GM21717 (cell line): Measurements from ENCODE around the gene ZNF761.
"Not testable (repeated sequence)": the region's sequence is repeated elsewhere in the genome, so short reads cannot be mapped to it uniquely, and the experiment has no call there.

Experiments used
- ATAC-seq: cut with Tn5 transposase; IDR thresholded peaks from one replicate; pipeline ENCODE4 v1.9.1; 2021; ENCODE audit warnings: mild to moderate bottlenecking, moderate library complexity; ENCODE audit not compliant: unreplicated experiment

Gene ZNF761

DNA sequence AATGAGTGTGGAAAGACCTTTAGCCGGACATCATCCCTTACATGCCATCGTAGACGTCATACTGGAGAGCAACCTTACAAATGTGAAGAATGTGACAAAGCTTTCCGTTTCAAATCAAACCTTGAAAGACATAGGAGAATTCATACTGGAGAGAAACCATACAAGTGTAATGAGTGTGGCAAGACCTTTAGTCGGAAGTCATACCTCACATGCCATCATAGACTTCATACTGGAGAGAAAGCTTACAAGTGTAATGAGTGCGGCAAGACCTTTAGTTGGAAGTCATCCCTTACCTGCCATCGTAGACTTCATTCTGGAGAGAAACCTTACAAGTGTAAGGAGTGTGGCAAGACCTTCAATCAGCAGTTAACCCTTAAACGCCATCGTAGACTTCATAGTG is 24.0 kb downstream of the ZNF761 start:
- ATAC-seq: no peak

DNA sequence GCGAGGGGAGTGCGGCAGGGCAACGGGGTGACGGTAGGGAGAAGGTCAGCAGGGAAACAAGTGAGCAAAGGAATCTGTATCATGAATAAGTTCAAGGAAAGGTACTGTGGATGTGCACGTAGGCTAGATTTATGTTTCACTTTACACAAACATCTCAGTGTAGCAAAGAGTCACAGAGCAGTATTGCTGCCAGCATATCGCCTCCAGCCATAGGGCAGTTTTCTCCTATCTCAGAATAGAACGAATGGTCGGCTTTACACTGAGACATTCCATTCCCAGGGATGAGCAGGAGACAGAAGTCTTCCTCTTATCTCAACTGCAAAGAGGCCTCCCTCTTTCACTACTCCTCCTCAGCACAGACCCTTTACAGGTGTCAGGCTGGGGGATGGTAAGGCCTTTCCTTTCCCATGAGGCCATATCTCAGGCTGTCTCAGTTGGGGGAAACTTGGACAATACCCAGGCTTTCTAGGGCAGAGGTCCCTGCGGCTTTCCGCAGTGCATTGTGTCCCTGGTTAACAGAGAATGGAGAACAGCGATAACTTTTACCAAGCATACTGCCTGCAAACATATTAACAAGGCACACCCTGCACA is 28.4 kb downstream of the ZNF761 start:
- ATAC-seq: not testable (repeated sequence)

GRCh38 chr19:53461866-53462265 is 30.1 kb downstream of the ZNF761 start:
- no peak for ATAC-seq

- no peak for ATAC-seq
These were observed 31.1 kb downstream of the ZNF761 start for GRCh38 chr19:53462861-53463260.

- ATAC-seq: no peak
These were observed 31.5 kb downstream of the ZNF761 start for GRCh38 chr19:53463263-53463662.

- ATAC-seq: peak; percentile 20
These were observed 35.1 kb downstream of the ZNF761 start for GRCh38 chr19:53466726-53467484.

GRCh38 chr19:53467485-53468262 is 35.9 kb downstream of the ZNF761 start, which contains the start of gene ZNF813:
ZNF813 (plus strand) TSS chr19:53467733; CDS start chr19:53483823, 16,090 bp downstream.
- peak; percentile 82 for ATAC-seq

DNA sequence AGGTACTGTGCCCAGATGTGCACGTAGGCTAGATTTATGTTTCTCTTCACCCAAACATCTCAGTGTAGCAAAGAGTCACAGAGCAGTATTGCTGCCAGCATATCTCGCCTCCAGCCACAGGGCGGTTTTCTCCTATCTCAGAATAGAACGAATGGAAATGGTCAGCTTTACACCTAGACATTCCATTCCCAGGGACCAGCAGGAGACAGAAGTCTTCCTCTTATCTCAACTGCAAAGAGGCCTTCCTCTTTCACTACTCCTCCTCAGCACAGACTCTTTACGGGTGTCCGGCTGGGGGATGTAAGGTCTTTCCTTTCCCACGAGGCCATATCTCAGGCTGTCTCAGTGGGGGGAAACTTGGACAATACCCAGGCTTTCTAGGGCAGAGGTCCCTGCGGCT is 36.8 kb downstream of the ZNF761 start:
- ATAC-seq: not testable (repeated sequence)

DNA sequence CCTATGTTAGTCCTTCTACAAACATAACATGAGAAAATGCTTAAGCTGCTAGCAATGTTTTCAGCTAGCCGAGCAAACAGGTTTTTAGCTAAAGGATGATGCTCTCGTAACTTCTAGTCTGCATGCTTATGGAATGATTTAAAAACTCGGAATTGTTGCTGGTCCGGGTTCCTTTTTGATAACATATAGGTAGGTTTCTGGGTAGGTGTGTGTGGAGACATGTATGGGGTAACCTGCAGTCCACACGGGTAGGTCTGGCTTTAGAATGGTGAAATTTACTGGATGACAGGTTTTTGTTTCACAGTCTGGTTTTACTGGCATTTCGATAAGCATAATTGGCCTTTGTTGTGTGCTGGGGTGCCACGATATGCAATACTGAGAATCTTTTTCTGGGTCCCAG is 40.1 kb downstream of the ZNF761 start:
- no peak for ATAC-seq

GRCh38 chr19:53474832-53475231 is 43.0 kb downstream of the ZNF761 start:
- not testable (repeated sequence) for ATAC-seq

DNA sequence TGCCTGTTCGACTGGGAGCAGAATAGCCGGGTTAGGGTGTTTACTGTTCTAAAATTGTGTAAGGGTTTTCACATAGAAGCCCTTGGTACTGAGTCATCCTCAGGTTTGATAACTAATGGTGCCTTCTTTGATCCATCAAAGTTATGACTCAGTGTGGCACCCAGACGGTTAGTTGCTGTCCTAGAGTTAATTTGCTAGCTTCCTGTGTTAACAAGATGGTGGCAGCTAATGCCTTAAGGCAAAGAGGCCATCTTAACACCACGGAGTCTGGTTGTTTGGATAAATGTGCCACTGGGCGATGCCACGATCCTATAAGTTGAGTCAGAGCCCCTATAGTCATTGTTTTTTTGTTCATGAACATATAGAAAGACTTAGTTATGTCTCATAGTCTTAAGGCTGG is 43.7 kb downstream of the ZNF761 start:
- not testable (repeated sequence) for ATAC-seq

DNA sequence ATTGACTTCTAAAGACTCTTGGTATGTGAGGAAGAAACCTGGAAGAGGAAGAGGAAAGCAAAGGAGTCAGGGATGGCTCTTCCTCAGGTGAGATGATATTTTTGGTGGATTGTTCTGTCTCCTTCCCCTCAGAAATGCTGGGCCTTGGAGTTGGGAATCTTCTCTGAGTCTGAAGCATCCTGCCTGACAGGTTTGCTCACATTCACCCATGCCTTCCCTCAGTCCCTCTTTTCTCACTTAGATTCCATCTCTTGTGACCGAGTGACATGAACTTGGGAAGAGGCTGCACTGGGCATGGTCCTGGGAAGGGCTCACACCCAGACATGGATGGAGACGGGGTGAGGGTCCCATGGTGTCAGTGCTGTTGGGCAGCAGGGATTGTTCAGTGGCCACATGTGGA is 52.0 kb downstream of the ZNF761 start:
- ATAC-seq: not testable (repeated sequence)

- ATAC-seq: no peak
These were observed 53.5 kb downstream of the ZNF761 start for GRCh38 chr19:53485046-53486004.

DNA sequence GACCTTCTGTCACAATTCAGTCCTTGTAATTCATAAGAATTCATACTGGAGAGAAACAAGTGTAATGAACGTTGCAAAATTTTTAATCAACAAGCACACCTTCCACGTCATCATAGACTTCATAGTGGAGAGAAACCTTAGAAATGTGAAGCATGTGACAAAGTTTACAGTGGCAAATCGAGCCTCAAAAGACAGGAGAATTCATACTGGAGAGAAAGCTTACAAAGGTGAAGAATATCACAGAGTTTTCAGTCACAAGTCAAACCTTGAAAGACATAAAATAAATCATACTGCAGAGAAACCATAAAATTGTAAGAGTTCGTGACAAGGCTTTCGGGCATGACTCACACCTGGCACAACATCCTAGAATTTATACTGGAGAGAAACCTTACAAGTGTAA is 60.4 kb downstream of the ZNF761 start:
- no peak for ATAC-seq

- ATAC-seq: not testable (repeated sequence)
These were observed 65.7 kb downstream of the ZNF761 start for GRCh38 chr19:53497311-53498023.

GRCh38 chr19:53498024-53498395 is 66.2 kb downstream of the ZNF761 start:
- not testable (repeated sequence) for ATAC-seq

- ATAC-seq: not testable (repeated sequence)
These were observed 71.4 kb downstream of the ZNF761 start for GRCh38 chr19:53503151-53503550.

DNA sequence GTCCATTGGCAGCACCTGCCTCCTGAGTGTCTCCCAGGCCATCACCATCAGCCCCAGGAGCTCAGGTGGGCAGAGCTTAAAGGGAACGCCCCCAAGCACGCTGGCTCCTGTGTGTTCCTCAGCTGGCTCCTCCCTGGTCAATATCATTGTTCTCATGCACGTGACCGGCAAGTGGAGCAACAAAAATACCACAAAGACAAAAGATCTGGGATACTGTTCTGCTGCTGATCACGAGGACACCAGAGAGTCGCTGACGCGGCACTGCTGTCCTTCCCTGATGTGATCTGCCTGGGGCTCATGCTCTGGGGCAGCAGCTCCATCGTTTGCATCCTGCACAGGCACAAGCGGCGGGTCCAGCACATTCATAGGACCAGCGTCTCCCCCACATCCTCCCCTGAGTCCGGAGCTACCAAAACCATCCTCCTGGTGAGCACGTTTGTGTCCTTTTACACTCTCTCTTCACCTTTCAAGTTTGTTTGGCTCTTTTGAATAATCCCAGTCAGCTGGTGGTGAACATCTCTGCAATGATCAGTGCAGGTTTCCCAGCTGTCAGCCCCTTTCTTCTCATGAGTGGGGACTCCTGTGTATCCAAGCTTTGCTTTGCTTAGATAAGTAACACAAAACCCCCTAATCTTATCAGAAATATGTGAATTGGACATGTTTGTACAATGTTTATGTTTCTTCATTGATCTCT is 72.0 kb downstream of the ZNF761 start:
- not testable (repeated sequence) for ATAC-seq

DNA sequence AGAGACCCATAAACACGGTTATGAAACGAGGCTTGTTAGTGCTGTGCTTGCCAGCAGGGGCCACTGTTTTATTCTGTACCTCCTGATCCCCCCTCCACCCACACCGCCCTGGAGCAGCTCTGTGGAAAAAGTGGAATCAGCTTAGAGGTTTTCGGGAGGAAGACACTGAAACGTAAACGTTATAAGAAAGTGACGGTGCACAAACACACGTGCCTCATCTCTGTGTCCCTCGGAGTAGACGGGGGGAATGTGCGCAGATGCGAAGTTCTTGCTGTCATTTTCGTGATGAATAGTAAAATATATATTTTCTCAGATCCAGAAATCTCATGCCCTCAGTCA is 72.5 kb downstream of the ZNF761 start:
- not testable (repeated sequence) for ATAC-seq
